ENCODE results near the gene DNAJB11. TPM values are rescaled to one million over a fixed set of nuclear protein-coding genes. Genes with fewer than 3 reads are reported as not detected.
"Not testable (repeated sequence)": the region's sequence is repeated elsewhere in the genome, so short reads cannot be mapped to it uniquely, and the experiment has no call there.

Gene DNAJB11
- total and polyA plus RNA-seq, 2 donors, result 37.1 to 38.9 TPM

DNA sequence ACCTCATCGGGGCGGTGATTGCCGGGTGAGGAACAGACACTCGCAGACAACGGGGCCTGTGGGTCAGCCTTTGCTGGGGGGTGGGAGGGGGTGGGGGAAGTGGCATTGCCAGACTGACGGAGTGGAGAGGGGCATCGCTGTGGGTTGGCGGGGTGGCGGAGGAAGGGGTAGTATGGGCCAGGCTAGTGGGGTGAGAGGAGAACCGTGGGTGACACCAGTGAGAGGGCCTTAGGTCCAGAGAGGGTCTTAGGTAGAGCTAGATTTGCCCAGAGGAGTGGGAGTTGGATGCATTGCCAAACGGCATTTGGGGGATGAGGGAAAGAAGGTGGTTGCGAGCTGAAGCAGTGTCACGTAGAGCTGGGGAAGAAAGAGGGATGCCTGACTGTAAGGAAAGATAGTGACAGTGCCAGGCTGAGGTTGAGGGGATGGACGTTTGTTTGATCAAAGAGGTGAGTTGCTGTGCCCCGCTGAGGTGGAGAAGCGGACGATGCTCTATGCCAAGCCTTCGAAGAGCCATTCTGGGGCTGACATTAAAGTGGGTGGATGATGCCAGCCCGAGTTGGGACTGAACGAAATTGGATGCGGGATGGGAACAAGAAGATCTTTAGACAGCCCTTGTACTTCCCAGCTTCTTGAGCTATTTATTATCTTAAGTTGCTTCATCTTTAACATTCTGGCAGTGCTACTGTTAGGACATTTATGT lies 572 bp downstream of the DNAJB11 start:
- H3K4me3 ChIP-seq (ENCODE audit: low read depth, low read length), result peak overlapping the region; percentile 75
- peaks cover 3% of the 10 kb centered on the region for H3K36me3 ChIP-seq (ENCODE audit: insufficient read depth)
- peak overlapping the region; percentile 86 for H3K27ac ChIP-seq (ENCODE audit: low read depth)
- no peaks in the 10 kb centered on the region for H3K4me1 ChIP-seq (ENCODE audit: insufficient read depth)
- WGBS, result 6% methylated on average over 21 of the region's 21 CpGs
- DNase-seq (ENCODE audit: extremely low spot score), result no peak

DNA sequence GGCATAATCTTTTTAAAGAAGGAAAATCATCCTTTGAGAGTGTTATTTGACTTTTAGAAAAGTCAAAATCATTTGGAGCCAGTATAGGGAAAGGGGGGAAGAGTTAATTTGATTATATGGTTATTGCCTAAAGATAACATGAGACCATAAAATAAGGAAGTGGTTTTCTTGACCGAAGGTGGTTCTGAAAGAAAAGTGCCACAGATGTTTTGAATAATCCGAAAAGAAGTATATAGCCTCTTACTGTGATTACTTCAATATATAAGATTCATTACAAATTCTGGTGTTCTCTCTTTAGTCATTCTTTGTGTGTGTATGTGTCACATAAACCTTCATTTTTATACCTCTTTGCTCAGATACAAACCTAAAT lies 1.1 kb downstream of the DNAJB11 start:
- H3K27ac ChIP-seq (ENCODE audit: low read depth), result no peak overlapping the region
- no peaks in the 10 kb centered on the region for H3K4me1 ChIP-seq (ENCODE audit: insufficient read depth)
- 69% methylated on average over 2 of the region's 2 CpGs for WGBS
- H3K36me3 ChIP-seq (ENCODE audit: insufficient read depth), result peaks cover 5% of the 10 kb centered on the region
- DNase-seq (ENCODE audit: extremely low spot score), result no peak
- no peak overlapping the region for H3K4me3 ChIP-seq (ENCODE audit: low read depth, low read length)

DNA sequence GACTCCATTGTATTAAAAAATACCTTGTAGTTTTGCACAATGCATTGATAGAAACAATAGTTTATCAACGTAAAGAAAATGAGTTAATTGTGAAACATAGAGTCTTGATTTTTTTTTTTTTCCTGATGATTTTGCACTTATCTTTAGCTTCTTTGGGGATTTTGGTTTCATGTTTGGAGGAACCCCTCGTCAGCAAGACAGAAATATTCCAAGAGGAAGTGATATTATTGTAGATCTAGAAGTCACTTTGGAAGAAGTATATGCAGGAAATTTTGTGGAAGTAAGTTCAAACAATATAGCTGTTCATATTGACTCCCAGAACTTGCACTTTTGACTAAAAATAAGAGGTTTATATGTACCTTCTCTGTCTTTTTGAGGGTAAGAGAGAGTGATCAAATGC lies 7.0 kb downstream of the DNAJB11 start:
- Histone ChIP-seq H3K4me1 (ENCODE audit: insufficient read depth) (no peaks in the 10 kb centered on the region), H3K36me3 (ENCODE audit: insufficient read depth) (peaks cover 9% of the 10 kb centered on the region), H3K4me3 (ENCODE audit: low read depth, low read length) (no peak overlapping the region), H3K27ac (ENCODE audit: low read depth) (no peak overlapping the region)
- DNase-seq (ENCODE audit: extremely low spot score), result no peak
- 80% methylated on average over 2 of the region's 2 CpGs for whole genome bisulfite sequencing

DNA sequence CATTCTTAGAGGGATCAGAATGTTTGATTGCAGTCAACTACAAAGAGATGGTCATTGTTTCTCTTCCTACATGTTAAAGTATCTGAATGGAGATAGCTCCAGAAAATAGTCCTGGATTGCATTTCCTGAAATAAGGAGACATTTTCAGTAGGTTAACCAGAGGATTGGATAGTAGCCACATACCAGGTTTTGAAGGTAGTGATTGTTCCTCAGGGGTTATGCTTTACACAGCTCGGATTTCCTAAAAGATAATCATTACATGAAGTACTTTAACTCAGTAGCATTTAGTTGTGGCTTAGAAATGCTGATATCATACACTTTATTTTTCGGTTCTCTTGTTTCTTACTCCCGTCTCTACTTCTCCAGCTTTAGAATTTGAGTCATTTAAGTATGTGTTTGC lies 10.3 kb downstream of the DNAJB11 start:
- Histone ChIP-seq H3K4me3 (ENCODE audit: low read depth, low read length) (no peak overlapping the region), H3K4me1 (ENCODE audit: insufficient read depth) (no peaks in the 10 kb centered on the region), H3K36me3 (ENCODE audit: insufficient read depth) (peaks cover 13% of the 10 kb centered on the region), H3K27ac (ENCODE audit: low read depth) (no peak overlapping the region)
- DNase-seq (ENCODE audit: extremely low spot score), result no peak
- 90% methylated on average over 3 of the region's 3 CpGs for WGBS

DNA sequence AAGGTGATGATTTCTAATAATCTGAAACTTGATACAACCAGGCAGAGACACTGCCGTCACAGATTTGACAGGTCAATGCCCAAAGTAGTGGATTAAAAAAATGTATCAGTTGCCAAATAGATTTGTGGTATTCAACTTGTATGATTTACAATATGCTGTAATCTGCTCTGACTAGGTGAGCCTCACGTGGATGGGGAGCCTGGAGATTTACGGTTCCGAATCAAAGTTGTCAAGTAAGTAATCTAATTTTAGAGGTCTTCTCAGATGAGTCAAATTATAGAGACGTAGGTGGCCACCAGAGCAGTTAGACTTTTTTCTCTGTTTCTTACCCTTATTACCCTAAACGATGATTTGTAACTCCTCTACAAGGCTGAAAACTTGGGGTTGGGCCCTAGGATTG lies 12.0 kb downstream of the DNAJB11 start:
- H3K36me3 ChIP-seq (ENCODE audit: insufficient read depth), result peaks cover 8% of the 10 kb centered on the region
- 94% methylated on average over 6 of the region's 6 CpGs for WGBS
- no peaks in the 10 kb centered on the region for H3K4me1 ChIP-seq (ENCODE audit: insufficient read depth)
- no peak overlapping the region for H3K4me3 ChIP-seq (ENCODE audit: low read depth, low read length)
- no peak overlapping the region for H3K27ac ChIP-seq (ENCODE audit: low read depth)
- DNase-seq (ENCODE audit: extremely low spot score), result no peak

DNA sequence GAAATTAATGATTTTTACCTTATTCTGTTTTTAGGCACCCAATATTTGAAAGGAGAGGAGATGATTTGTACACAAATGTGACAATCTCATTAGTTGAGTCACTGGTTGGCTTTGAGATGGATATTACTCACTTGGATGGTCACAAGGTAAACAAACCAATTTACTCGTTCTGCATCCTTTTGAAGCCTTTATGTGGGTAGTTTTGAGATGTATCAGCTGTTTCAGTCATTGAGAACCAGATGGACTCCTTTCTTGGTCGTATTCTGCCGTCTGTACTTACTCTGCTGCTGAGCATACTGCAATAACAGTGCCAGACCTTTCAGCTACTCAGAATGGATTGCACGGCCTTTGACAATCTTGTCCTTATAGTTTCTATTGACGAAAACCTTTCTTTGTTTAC lies 13.3 kb downstream of the DNAJB11 start:
- H3K4me3 ChIP-seq (ENCODE audit: low read depth, low read length), result no peak overlapping the region
- H3K36me3 ChIP-seq (ENCODE audit: insufficient read depth), result peaks cover 8% of the 10 kb centered on the region
- 52% methylated on average over 5 of the region's 5 CpGs for WGBS
- no peak for DNase-seq (ENCODE audit: extremely low spot score)
- no peak overlapping the region for H3K27ac ChIP-seq (ENCODE audit: low read depth)
- no peaks in the 10 kb centered on the region for H3K4me1 ChIP-seq (ENCODE audit: insufficient read depth)

DNA sequence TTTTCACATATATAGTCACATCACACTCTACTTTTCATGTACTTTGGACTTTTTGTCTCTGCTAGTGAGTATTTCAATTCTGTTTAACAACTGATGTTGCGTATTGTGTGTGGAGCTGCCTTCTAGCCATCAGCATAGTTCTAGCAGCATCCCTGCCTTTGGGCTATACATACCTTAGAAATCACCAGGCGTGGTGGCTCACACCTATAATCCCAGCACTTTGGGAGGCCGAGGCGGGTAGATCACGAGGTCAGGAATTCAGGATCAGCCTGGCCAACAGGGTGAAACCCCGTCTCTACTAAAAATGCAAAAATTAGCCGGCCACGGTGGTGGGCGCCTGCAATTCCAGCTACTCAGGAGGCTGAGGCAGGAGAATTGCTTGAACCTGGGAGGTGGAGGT lies 15.7 kb downstream of the DNAJB11 start:
- H3K4me3 ChIP-seq (ENCODE audit: low read depth, low read length); H3K36me3 ChIP-seq (ENCODE audit: insufficient read depth); H3K4me1 ChIP-seq (ENCODE audit: insufficient read depth); DNase-seq (ENCODE audit: extremely low spot score); H3K27ac ChIP-seq (ENCODE audit: low read depth): not testable (repeated sequence)
- 85% methylated on average over 9 of the region's 9 CpGs for WGBS

DNA sequence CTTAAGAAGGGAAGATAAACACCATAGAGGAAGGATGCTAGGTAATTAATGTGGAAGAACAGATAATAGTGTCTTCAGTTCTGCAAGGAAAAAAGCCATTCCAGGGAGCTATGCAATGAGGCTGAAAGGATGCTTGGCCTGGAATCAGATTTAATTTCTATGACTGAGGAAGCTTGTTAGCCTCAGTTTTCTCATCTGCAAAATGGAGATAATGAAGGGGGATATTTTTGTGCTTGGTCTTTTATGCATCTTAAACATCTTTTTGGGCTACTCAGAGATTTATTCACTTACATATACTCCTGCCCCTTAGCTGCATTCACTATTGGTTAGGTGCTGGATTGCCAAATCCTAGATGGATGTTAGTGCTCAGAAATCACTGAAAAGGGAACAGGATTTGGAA lies 16.7 kb downstream of the DNAJB11 start:
- DNase-seq (ENCODE audit: extremely low spot score), result no peak
- Histone ChIP-seq H3K4me3 (ENCODE audit: low read depth, low read length) (no peak overlapping the region), H3K4me1 (ENCODE audit: insufficient read depth) (no peaks in the 10 kb centered on the region), H3K36me3 (ENCODE audit: insufficient read depth) (peaks cover 5% of the 10 kb centered on the region), H3K27ac (ENCODE audit: low read depth) (no peak overlapping the region)

DNA sequence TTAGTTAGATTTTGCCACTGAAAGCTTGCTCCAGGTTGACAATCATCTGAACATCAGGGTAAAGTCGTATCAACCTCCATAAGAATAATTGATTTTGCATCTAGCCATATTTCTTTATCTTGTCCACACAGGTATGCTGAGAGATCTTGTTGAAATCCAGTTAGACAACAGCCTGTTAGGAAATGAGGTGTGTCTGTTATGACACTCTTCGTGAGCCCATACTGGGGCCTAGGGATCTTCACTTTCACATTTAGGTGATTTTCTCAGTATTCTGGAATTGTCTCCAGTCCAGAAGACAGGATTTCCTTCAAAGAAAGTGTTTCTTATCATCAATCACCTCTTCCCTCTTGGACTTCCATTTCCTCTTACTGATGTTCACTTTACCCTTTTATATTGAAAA lies 18.1 kb downstream of the DNAJB11 start:
- Histone ChIP-seq H3K4me1 (ENCODE audit: insufficient read depth) (no peaks in the 10 kb centered on the region), H3K27ac (ENCODE audit: low read depth) (no peak overlapping the region), H3K36me3 (ENCODE audit: insufficient read depth) (peaks cover 5% of the 10 kb centered on the region), H3K4me3 (ENCODE audit: low read depth, low read length) (no peak overlapping the region)
- DNase-seq (ENCODE audit: extremely low spot score), result no peak
- WGBS, result 66% methylated on average over 2 of the region's 2 CpGs

DNA sequence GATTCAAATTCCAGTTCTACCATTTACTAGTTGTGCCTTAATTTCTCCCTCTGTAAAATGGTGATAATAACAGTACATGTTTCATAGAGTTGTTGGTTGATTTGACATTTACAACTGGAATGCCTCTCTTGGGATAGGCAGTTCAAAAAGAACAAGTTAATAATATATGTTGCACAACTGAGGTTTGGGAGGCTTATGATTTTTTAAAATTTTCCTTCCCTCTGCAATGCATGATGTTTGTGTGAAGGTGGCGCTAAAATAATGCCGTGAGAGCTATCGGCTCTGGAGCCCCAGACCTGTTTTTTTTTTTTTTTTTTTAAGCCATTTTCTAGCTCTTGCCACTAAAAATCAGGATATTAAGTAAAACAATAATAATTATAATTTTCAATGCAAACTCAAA lies 18.6 kb downstream of the DNAJB11 start:
- Histone ChIP-seq H3K36me3 (ENCODE audit: insufficient read depth) (peaks cover 5% of the 10 kb centered on the region), H3K27ac (ENCODE audit: low read depth) (no peak overlapping the region), H3K4me1 (ENCODE audit: insufficient read depth) (no peaks in the 10 kb centered on the region), H3K4me3 (ENCODE audit: low read depth, low read length) (no peak overlapping the region)
- no peak for DNase-seq (ENCODE audit: extremely low spot score)
- WGBS, result 52% methylated on average over 3 of the region's 3 CpGs

DNA sequence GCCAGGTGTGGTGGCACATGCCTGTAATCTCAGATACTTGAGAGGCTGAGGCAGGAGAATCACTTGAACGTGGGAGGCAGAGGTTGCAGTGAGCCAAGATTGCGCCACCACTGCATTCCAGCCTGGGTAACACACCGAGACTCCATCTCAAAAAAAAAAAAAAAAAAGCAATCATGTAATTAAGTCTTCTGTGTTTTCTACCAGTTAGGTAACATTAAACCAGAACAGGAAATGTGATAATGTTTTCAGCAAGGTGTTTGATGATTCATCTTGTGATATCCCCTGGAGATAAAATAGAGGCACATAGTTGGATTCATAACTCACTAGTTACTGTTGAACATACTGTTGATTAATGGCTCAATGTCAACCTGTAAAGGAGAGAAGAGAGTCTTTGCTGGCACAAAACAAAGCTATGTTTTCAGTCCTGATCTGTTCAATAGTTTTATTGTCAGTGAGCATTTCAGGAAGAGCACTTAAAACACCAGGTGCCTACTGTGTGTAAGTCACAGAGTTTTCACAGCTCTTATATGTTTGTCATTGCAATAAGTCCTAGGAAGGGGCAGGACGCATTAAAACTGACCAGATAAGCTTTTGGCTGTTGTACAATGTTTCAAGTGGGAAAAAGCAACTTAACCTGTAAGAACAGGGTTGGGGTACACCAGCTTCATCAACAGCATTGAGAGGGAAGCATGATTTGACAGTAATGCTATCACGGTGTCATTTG lies 19.5 kb downstream of the DNAJB11 start:
- 63% methylated on average over 5 of the region's 5 CpGs for WGBS
- no peak for DNase-seq (ENCODE audit: extremely low spot score)
- H3K27ac ChIP-seq (ENCODE audit: low read depth), result no peak overlapping the region

DNA sequence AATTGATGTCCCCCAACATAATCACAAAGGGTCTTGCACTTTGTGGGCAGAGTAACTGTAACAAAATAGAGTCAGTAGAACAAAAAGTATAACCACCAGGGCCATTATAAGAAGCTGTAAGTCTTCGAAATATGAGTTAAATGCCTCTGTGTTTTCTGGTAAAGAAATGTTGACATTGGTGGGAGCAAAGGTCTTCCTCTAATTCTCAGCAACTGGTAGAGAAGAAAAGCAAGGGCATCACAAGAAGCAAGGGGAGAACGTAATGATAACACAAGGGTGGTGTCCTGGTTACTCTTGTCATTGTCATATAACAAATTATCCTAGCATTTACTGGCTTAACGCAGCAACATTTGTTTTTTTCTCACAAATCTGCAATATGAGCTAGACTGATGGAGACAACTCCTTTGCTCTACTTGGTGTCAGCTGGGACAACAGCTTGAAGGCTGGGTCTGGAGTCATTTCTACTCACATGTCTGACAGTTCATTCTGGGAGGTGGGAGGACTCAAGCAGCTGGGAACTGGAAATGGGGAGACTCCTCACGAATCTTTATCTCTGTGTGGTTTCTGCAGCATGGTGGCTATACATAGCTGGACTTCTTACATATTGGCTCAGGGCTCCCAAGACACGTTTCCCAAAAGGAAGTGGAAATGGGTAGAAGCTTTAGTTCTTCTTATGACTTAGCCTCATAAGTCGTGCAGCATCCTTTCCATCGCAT lies 20.2 kb downstream of the DNAJB11 start:
- no peaks in the 10 kb centered on the region for H3K36me3 ChIP-seq (ENCODE audit: insufficient read depth)
- DNase-seq (ENCODE audit: extremely low spot score), result no peak
- no peaks in the 10 kb centered on the region for H3K4me1 ChIP-seq (ENCODE audit: insufficient read depth)
- no peak overlapping the region for H3K4me3 ChIP-seq (ENCODE audit: low read depth, low read length)
- WGBS, result 78% methylated on average over 7 of the region's 7 CpGs
- no peak overlapping the region for H3K27ac ChIP-seq (ENCODE audit: low read depth)

More for the DNA sequence above, 19.5 kb downstream of the DNAJB11 start:
- Histone ChIP-seq H3K4me1 (ENCODE audit: insufficient read depth) (no peaks in the 10 kb centered on the region), H3K36me3 (ENCODE audit: insufficient read depth) (peaks cover under 1% of the 10 kb centered on the region), H3K4me3 (ENCODE audit: low read depth, low read length) (no peak overlapping the region)

DNA sequence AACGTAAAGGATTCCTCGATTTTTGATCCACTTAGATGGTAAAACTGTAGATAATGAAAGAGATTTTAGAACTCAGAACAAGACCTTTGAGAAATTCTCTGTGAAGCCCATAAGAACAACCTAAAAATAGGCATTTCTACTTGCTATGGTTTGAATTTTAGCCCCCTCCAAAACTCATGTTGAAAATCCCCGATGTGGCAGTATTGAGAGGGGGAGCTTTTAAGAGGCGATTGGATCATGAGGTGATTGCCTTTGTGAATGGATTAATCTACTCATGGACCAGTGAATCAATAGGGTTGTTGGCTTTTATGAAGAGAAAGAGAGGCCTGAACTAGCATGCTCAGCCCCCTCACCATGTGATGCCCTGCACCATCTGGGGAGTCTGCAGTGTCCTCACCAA lies 22.2 kb downstream of the DNAJB11 start:
- 90% methylated on average over 4 of the region's 4 CpGs for WGBS
- DNase-seq (ENCODE audit: extremely low spot score), result no peak
- H3K27ac ChIP-seq (ENCODE audit: low read depth), result no peak overlapping the region
- H3K4me1 ChIP-seq (ENCODE audit: insufficient read depth), result no peaks in the 10 kb centered on the region
- no peaks in the 10 kb centered on the region for H3K36me3 ChIP-seq (ENCODE audit: insufficient read depth)
- H3K4me3 ChIP-seq (ENCODE audit: low read depth, low read length), result no peak overlapping the region

DNA sequence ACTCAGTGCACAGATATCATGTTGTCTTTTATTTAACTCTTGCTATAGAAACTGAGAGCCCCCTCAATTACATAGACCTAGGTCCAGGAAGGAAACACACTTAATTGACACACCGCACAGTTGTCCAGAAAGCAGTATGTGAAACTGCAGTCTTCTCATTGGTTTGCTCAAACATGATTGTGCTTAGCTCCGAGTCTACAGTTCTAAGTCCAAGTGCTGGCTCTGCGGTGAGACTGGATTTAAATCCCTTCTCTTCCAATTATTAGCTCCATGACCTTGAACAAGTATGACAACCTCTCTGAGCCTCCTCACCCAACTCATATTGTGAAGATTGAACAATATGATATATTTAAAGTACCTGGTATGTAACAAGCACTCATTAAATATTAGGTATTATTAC lies 23.3 kb downstream of the DNAJB11 start:
- Histone ChIP-seq H3K36me3 (ENCODE audit: insufficient read depth) (no peaks in the 10 kb centered on the region), H3K27ac (ENCODE audit: low read depth) (no peak overlapping the region), H3K4me3 (ENCODE audit: low read depth, low read length) (no peak overlapping the region), H3K4me1 (ENCODE audit: insufficient read depth) (no peaks in the 10 kb centered on the region)
- DNase-seq (ENCODE audit: extremely low spot score), result no peak
- 90% methylated on average over 3 of the region's 3 CpGs for WGBS
